GM12872 (cell line): Measurements from ENCODE around the gene TMEM39B.

Experiments
- CTCF ChIP-seq: IDR thresholded peaks from 3 replicates; pipeline ENCODE4 v1.5.1; 2011; ENCODE audit warnings: low read depth, mild to moderate bottlenecking, low read length, moderate library complexity; ENCODE audit not compliant: insufficient read depth

The TMEM39B gene

GRCh38 chr1:32071758-32072621 is 749 bp upstream of the TMEM39B start:
- no peak for TF ChIP-seq CTCF

- TF ChIP-seq CTCF, result peak; percentile 34; the same call in 1 of the 3 replicates
These were observed 825 bp downstream of the TMEM39B start for GRCh38 chr1:32073299-32074229.

GRCh38 chr1:32074841-32075240 is 2.1 kb downstream of the TMEM39B start:
- TF ChIP-seq CTCF, result no peak

- TF ChIP-seq CTCF, result no peak
These were observed 4.7 kb downstream of the TMEM39B start for GRCh38 chr1:32077451-32077850.

- TF ChIP-seq CTCF, result no peak
These were observed 9.3 kb downstream of the TMEM39B start for GRCh38 chr1:32082022-32082421.

- no peak for TF ChIP-seq CTCF
These were observed 18.4 kb downstream of the TMEM39B start for GRCh38 chr1:32091176-32091575.

GRCh38 chr1:32091591-32091990 is 18.9 kb downstream of the TMEM39B start:
- TF ChIP-seq CTCF, result no peak
